ENCODE data around the gene NPNT. TPM values are rescaled to one million over a fixed set of nuclear protein-coding genes. Genes with fewer than 3 reads are reported as not detected.
A peak's percentile ranks its signal among the peaks of the same experiment; 100 is the strongest.

NPNT gene
- total RNA-seq, 1 donor from 2014 or later, result not detected

- H3K27ac ChIP-seq, result no peak overlapping the region
- H2AFZ ChIP-seq (replicated peaks), result no peak overlapping the region
- H3K27me3 Mint-ChIP-seq (ENCODE audit: insufficient read depth, low read depth), result no peaks in the 10 kb centered on the region
- H3K36me3 Mint-ChIP-seq, result no peaks in the 10 kb centered on the region
- no peaks in the 10 kb centered on the region for H3K79me2 ChIP-seq (ENCODE audit: low read depth)
- no peak overlapping the region for H3K4me3 Mint-ChIP-seq
- H3K36me3 ChIP-seq, result no peaks in the 10 kb centered on the region
- H3F3A ChIP-seq (ENCODE audit: low read depth), result no peaks in the 10 kb centered on the region
- no peak overlapping the region for H3K4me2 ChIP-seq
- DNase-seq (ENCODE audit: low spot score), result no peak
- no peaks in the 10 kb centered on the region for H3K27me3 ChIP-seq
- H3K27ac Mint-ChIP-seq, result no peak overlapping the region
- no peaks in the 10 kb centered on the region for H4K20me1 ChIP-seq (ENCODE audit: low read depth)
- H3K9ac ChIP-seq, result no peak overlapping the region
- H3K4me3 ChIP-seq, result no peak overlapping the region
- no peaks in the 10 kb centered on the region for H3K9me3 ChIP-seq (ENCODE audit: low read depth)
- H3K4me1 ChIP-seq, result no peaks in the 10 kb centered on the region
- peaks cover 5% of the 10 kb centered on the region for H3K4me1 Mint-ChIP-seq
- no peak for TF ChIP-seq CTCF (IDR thresholded peaks at IDR 0.05)
- no peak for TF ChIP-seq EZH2phosphoT487 (IDR thresholded peaks at IDR 0.05)
- no peak for TF ChIP-seq EZH2 (IDR thresholded peaks at IDR 0.05)
- no peaks in the 10 kb centered on the region for H3K9me3 Mint-ChIP-seq
These were observed 70.0 kb downstream of the NPNT start for GRCh38 chr4:105965183-105965800.

DNA sequence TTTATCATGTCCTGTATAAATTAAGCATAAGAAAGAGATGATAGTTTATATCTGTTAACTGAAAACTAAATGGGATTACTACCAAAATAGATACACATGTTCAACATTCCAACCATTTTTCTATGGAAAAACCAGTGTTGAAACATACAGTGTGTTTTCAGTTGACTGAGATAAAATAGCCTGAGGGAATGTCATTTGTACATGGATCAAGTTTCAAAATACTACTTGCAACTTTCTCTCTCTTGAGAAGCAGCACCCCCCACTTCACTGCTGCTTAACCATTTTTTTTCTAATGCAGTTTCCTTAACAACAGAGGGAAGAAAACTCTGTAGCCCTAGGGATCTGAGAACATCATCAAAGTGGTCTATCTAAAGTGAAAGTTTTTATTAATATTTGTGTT lies 70.8 kb downstream of the NPNT start:
- H3K79me2 ChIP-seq (ENCODE audit: low read depth), result no peaks in the 10 kb centered on the region
- Mint-ChIP-seq H3K4me3 (no peak overlapping the region), H3K9me3 (no peaks in the 10 kb centered on the region), H3K36me3 (no peaks in the 10 kb centered on the region), H3K27me3 (ENCODE audit: insufficient read depth, low read depth) (no peaks in the 10 kb centered on the region), H3K27ac (no peak overlapping the region), H3K4me1 (peaks cover 5% of the 10 kb centered on the region)
- H2AFZ ChIP-seq (replicated peaks), result no peak overlapping the region
- H3K36me3 ChIP-seq, result no peaks in the 10 kb centered on the region
- no peaks in the 10 kb centered on the region for H3K9me3 ChIP-seq (ENCODE audit: low read depth)
- H3F3A ChIP-seq (ENCODE audit: low read depth), result no peaks in the 10 kb centered on the region
- DNase-seq (ENCODE audit: low spot score), result no peak
- no peak overlapping the region for H3K27ac ChIP-seq
- no peak overlapping the region for H3K4me2 ChIP-seq
- H3K27me3 ChIP-seq, result no peaks in the 10 kb centered on the region
- no peak overlapping the region for H3K9ac ChIP-seq
- H3K4me3 ChIP-seq, result no peak overlapping the region
- TF ChIP-seq CTCF (IDR thresholded peaks at IDR 0.05) (no peak), EZH2phosphoT487 (IDR thresholded peaks at IDR 0.05) (no peak), EZH2 (IDR thresholded peaks at IDR 0.05) (no peak)
- H3K4me1 ChIP-seq, result no peaks in the 10 kb centered on the region
- no peaks in the 10 kb centered on the region for H4K20me1 ChIP-seq (ENCODE audit: low read depth)

- no peaks in the 10 kb centered on the region for H3K36me3 Mint-ChIP-seq
- no peaks in the 10 kb centered on the region for H3K27me3 Mint-ChIP-seq (ENCODE audit: insufficient read depth, low read depth)
- H3K4me1 ChIP-seq, result no peaks in the 10 kb centered on the region
- no peaks in the 10 kb centered on the region for H3K79me2 ChIP-seq (ENCODE audit: low read depth)
- no peak overlapping the region for H3K4me3 ChIP-seq
- no peaks in the 10 kb centered on the region for H4K20me1 ChIP-seq (ENCODE audit: low read depth)
- H2AFZ ChIP-seq (replicated peaks), result peak overlapping the region; percentile 59
- H3K27ac ChIP-seq, result no peak overlapping the region
- no peaks in the 10 kb centered on the region for H3F3A ChIP-seq (ENCODE audit: low read depth)
- peaks cover 5% of the 10 kb centered on the region for H3K4me1 Mint-ChIP-seq
- no peak for DNase-seq (ENCODE audit: low spot score)
- H3K9ac ChIP-seq, result no peak overlapping the region
- no peaks in the 10 kb centered on the region for H3K27me3 ChIP-seq
- H3K9me3 Mint-ChIP-seq, result no peaks in the 10 kb centered on the region
- no peak for TF ChIP-seq CTCF (IDR thresholded peaks at IDR 0.05)
- TF ChIP-seq EZH2 (IDR thresholded peaks at IDR 0.05), result no peak
- TF ChIP-seq EZH2phosphoT487 (IDR thresholded peaks at IDR 0.05), result no peak
- H3K27ac Mint-ChIP-seq, result no peak overlapping the region
- no peak overlapping the region for H3K4me3 Mint-ChIP-seq
- H3K36me3 ChIP-seq, result no peaks in the 10 kb centered on the region
- no peak overlapping the region for H3K4me2 ChIP-seq
- H3K9me3 ChIP-seq (ENCODE audit: low read depth), result no peaks in the 10 kb centered on the region
These were observed 71.9 kb downstream of the NPNT start for GRCh38 chr4:105967058-105967658.

Measured in neural progenitor cell (in vitro differentiated cells).